ENCODE data around the gene GRIK4. TPM values are rescaled to one million over a fixed set of nuclear protein-coding genes. Genes with fewer than 3 reads are reported as not detected.

GRIK4 gene
- total and polyA plus RNA-seq, 4 donors: 0.41 to 4.9 (median 1.7) TPM

- no peak overlapping the region for H3K27ac ChIP-seq (ENCODE audit: low read depth in 1 of 2, low read length in 1 of 2)
- H3K36me3 ChIP-seq (ENCODE audit: control insufficient read depth in 4 of 4, insufficient read depth in 4 of 4, low read length in 4 of 4): peaks cover 0 to 9% (median 3%) of the 10 kb centered on the region in 4 donors
- ATAC-seq (ENCODE audit: insufficient read depth, low FRiP score): no peak
- TF ChIP-seq, protein P1, sequence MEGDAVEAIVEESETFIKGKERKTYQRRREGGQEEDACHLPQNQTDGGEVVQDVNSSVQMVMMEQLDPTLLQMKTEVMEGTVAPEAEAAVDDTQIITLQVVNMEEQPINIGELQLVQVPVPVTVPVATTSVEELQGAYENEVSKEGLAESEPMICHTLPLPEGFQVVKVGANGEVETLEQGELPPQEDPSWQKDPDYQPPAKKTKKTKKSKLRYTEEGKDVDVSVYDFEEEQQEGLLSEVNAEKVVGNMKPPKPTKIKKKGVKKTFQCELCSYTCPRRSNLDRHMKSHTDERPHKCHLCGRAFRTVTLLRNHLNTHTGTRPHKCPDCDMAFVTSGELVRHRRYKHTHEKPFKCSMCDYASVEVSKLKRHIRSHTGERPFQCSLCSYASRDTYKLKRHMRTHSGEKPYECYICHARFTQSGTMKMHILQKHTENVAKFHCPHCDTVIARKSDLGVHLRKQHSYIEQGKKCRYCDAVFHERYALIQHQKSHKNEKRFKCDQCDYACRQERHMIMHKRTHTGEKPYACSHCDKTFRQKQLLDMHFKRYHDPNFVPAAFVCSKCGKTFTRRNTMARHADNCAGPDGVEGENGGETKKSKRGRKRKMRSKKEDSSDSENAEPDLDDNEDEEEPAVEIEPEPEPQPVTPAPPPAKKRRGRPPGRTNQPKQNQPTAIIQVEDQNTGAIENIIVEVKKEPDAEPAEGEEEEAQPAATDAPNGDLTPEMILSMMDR (IDR thresholded peaks at IDR 0.05; ENCODE audit: control extremely low read depth, extremely low read depth): no peak
- no peaks in the 10 kb centered on the region for H3K4me1 ChIP-seq (ENCODE audit: control insufficient read depth in 5 of 5, insufficient read depth in 5 of 5, low read length in 5 of 5)
- H3K9me3 ChIP-seq (ENCODE audit: control insufficient read depth in 4 of 4, insufficient read depth in 3 of 4, low read length in 3 of 4): peaks cover 0 to 2% (median 0%) of the 10 kb centered on the region in 4 donors
- DNase-seq: no peak
- no peak overlapping the region for H3K4me3 ChIP-seq
- no peak overlapping the region for H3K9ac ChIP-seq (ENCODE audit: insufficient read depth in 1 of 2, low read length in 2 of 2)
- H3K27me3 ChIP-seq (ENCODE audit: control insufficient read depth in 3 of 3, insufficient read depth in 3 of 3, low read length in 2 of 3): no peaks in the 10 kb centered on the region
- 73 to 90% methylated on average over 7 of the region's 7 CpGs for WGBS, 2 donors
These were observed 379.2 kb downstream of the GRIK4 start for GRCh38 chr11:120890609-120891320.

- H3K27me3 ChIP-seq (ENCODE audit: control insufficient read depth in 3 of 3, insufficient read depth in 3 of 3, low read length in 2 of 3): no peaks in the 10 kb centered on the region
- no peak overlapping the region for H3K9ac ChIP-seq (ENCODE audit: insufficient read depth in 1 of 2, low read length in 2 of 2)
- peaks cover 0 to 2% (median 0%) of the 10 kb centered on the region in 4 donors for H3K9me3 ChIP-seq (ENCODE audit: control insufficient read depth in 4 of 4, insufficient read depth in 3 of 4, low read length in 3 of 4)
- H3K27ac ChIP-seq (ENCODE audit: low read depth in 1 of 2, low read length in 1 of 2): no peak overlapping the region
- no peak overlapping the region for H3K4me3 ChIP-seq
- H3K4me1 ChIP-seq (ENCODE audit: control insufficient read depth in 5 of 5, insufficient read depth in 5 of 5, low read length in 5 of 5): no peaks in the 10 kb centered on the region
- ATAC-seq (ENCODE audit: insufficient read depth, low FRiP score): no peak
- H3K36me3 ChIP-seq (ENCODE audit: control insufficient read depth in 4 of 4, insufficient read depth in 4 of 4, low read length in 4 of 4): no peaks in the 10 kb centered on the region
- DNase-seq: no peak
- WGBS, 2 donors: 82 to 85% methylated on average over 9 of the region's 9 CpGs
- TF ChIP-seq, protein P1 (IDR thresholded peaks at IDR 0.05; ENCODE audit: control extremely low read depth, extremely low read depth): no peak
These were observed 382.1 kb downstream of the GRIK4 start for GRCh38 chr11:120893440-120894201.

DNA sequence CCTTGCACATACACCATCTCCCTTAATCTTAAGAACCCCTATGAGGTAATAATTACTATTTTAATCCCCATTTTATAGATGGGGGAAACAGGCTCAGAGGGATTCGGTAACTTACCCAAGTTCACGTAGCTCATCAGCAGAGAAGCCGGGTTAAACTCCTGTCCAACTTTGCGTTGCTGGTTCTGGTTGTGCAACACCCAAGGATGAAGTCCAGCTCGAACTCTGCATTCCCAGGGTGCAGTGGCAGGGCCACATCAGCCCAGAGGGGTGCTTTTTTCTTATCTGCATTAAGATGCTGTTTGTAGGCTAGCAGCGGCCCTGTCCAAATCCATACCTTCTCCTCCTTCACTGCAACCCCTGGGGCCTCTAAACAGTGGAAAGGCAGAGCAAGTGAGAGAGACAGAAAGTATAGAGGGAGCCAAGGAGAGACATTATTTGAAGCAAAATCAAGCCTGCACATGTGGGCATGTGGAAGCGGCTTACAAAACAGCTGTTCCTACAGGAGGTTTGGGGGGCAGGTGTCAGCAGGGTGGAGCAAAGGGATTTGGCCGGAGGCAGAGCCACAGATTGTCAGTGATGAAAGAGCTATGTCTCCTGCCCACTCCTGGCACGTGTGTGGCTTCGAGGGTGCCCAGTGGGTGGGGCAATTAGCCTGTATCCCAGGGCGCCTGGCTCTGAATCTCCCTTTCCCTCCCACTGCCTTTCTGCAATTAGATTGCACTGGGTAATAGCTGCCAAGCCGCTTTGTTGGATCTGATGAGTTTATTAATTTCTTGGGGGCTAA, 382.8 kb downstream of the GRIK4 start:
- ATAC-seq (ENCODE audit: insufficient read depth, low FRiP score): no peak
- Histone ChIP-seq H3K27me3 (ENCODE audit: control insufficient read depth in 3 of 3, insufficient read depth in 3 of 3, low read length in 2 of 3) (no peaks in the 10 kb centered on the region), H3K9me3 (ENCODE audit: control insufficient read depth in 4 of 4, insufficient read depth in 3 of 4, low read length in 3 of 4) (peaks cover 0 to 2% (median 0%) of the 10 kb centered on the region in 4 donors), H3K4me1 (ENCODE audit: control insufficient read depth in 5 of 5, insufficient read depth in 5 of 5, low read length in 5 of 5) (no peaks in the 10 kb centered on the region), H3K9ac (ENCODE audit: insufficient read depth in 1 of 2, low read length in 2 of 2) (no peak overlapping the region), H3K36me3 (ENCODE audit: control insufficient read depth in 4 of 4, insufficient read depth in 4 of 4, low read length in 4 of 4) (no peaks in the 10 kb centered on the region), H3K4me3 (no peak overlapping the region), H3K27ac (ENCODE audit: low read depth in 1 of 2, low read length in 1 of 2) (no peak overlapping the region)
- TF ChIP-seq, protein P1 (IDR thresholded peaks at IDR 0.05; ENCODE audit: control extremely low read depth, extremely low read depth): no peak
- no peak for DNase-seq
- WGBS, 2 donors: 75 to 76% methylated on average over 12 of the region's 12 CpGs

Measured in lung (tissue), 12 donors.